ENCODE results near the gene CTBP2. TPM values are rescaled to one million over a fixed set of nuclear protein-coding genes. Genes with fewer than 3 reads are reported as not detected.

CTBP2 gene
- total RNA-seq, 4 donors from 2014 or later: 65.9 to 129 (median 71.2) TPM

DNA sequence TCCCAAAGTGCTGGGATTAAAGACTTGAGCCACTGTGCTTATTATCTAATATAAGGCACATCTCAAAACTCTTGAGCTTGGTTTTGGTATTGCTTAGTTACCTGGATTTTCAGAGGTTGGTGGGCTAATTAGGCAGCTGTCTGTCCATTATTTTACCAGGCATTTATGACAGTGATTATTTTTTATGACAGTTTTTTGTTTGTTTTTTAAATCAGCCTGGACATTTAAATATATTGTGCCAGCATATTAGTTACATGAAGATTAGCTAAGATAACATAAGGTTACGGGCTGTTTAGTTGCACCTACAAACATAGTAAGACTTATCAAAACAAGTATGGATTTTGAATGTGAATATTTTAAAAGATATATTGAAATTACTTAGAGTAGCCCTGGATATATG, 221.1 kb downstream of the CTBP2 start:
- Histone ChIP-seq H3K36me3 (no peaks in the 10 kb centered on the region), H3K27ac (no peak overlapping the region), H3K27me3 (no peaks in the 10 kb centered on the region), H3K4me3 (no peak overlapping the region), H3K4me1 (peaks cover 0 to 24% of the 10 kb centered on the region in 2 donors), H3K9me3 (no peaks in the 10 kb centered on the region)
- no peak for DNase-seq
- intact Hi-C loops (cut with DNase I; ENCODE audit: low total_unique reads): no loop called here
- TF ChIP-seq, protein P1, sequence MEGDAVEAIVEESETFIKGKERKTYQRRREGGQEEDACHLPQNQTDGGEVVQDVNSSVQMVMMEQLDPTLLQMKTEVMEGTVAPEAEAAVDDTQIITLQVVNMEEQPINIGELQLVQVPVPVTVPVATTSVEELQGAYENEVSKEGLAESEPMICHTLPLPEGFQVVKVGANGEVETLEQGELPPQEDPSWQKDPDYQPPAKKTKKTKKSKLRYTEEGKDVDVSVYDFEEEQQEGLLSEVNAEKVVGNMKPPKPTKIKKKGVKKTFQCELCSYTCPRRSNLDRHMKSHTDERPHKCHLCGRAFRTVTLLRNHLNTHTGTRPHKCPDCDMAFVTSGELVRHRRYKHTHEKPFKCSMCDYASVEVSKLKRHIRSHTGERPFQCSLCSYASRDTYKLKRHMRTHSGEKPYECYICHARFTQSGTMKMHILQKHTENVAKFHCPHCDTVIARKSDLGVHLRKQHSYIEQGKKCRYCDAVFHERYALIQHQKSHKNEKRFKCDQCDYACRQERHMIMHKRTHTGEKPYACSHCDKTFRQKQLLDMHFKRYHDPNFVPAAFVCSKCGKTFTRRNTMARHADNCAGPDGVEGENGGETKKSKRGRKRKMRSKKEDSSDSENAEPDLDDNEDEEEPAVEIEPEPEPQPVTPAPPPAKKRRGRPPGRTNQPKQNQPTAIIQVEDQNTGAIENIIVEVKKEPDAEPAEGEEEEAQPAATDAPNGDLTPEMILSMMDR (IDR thresholded peaks at IDR 0.05): no peak
- TF ChIP-seq POLR2A (IDR thresholded peaks at IDR 0.05): no peak

DNA sequence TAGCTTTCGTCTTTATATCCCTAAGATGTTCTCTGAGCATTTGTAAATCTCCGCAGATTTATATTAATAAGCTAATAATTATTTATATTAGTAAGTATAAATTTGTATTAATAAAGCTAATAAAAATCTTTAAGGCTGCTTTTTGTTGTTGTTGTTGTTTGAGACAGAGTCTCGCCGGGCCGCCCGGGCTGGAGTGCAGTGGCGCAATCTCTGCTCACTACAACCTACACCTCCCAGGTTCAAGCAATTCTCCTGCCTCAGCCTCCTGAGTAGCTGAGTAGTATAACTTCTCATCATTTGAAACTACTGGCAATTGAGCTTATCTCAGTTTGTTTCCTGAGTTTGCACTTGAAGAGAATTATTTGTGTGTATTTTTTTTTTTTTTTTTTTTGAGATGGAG, 223.6 kb downstream of the CTBP2 start:
- Histone ChIP-seq H3K9me3 (no peaks in the 10 kb centered on the region), H3K4me3 (no peak overlapping the region), H3K27me3 (no peaks in the 10 kb centered on the region), H3K36me3 (no peaks in the 10 kb centered on the region), H3K4me1 (peaks cover 0 to 3% of the 10 kb centered on the region in 2 donors), H3K27ac (no peak overlapping the region)
- no peak for DNase-seq
- intact Hi-C loops (cut with DNase I; ENCODE audit: low total_unique reads): no loop called here
- TF ChIP-seq, protein P1 (IDR thresholded peaks at IDR 0.05): no peak

DNA sequence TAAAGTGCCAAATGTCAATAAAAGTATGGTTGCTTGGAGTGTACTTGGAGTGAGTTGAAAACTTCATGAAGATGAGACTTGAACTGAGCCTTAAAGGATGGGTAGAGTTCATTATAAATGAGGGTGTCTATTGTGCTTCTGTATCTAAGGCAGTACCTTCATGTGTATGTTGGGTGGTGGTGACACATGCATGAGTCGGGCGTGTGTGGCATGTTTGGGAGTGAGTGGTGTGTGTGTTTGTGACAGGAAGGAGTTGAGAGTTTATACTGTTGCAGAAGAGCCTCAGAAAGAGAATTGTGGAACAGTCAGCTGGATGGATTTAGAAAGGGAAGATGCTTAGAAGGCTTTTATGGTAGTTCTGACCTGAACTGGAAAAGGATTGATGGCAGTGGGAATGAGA, 224.4 kb downstream of the CTBP2 start:
- Histone ChIP-seq H3K9me3 (no peaks in the 10 kb centered on the region), H3K27me3 (no peaks in the 10 kb centered on the region), H3K36me3 (no peaks in the 10 kb centered on the region), H3K4me1 (no peaks in the 10 kb centered on the region), H3K27ac (no peak overlapping the region), H3K4me3 (no peak overlapping the region)
- DNase-seq: no peak
- TF ChIP-seq, protein P1 (IDR thresholded peaks at IDR 0.05): no peak
- TF ChIP-seq POLR2A (IDR thresholded peaks at IDR 0.05): no peak
- intact Hi-C loops (cut with DNase I; ENCODE audit: low total_unique reads): no loop called here

Small RNA genes within 50 kb of the gene (microRNA-seq; reads per million reads assigned to microRNA genes)
- gene MIR4296 (ENCODE audit: borderline microRNAs expressed, borderline replicate concordance): not detected

Small RNA genes within 50 kb of the gene (small RNA-seq; reads per million reads assigned to genes)
- gene MIR4296: not detected
- gene MRPS21P6: not detected

Other genes starting within 250 kb of the CTBP2 start
- 10 to 100 TPM; 14.9 to 55.3 (median 28.3) TPM for gene ZRANB1, start 218.4 kb downstream of the CTBP2 start, total RNA-seq